ENCODE data around the gene PARP15.

PARP15 gene

GRCh38 chr3:122577409-122578031 is at the start of gene PARP15:
TSS of gene PARP15 (plus strand) at chr3:122577650. CDS start at chr3:122577668, 18 bp downstream.
- H3K4me3 ChIP-seq (replicated peaks in 1 of 2; ENCODE audit: low read depth in 2 of 2, low read length in 2 of 2), result peak within 1 kb of the TSS; percentile 43 to 48
- no peak for TF ChIP-seq CTCF (IDR thresholded peaks at IDR 0.05; ENCODE audit: low read depth, low read length)
- no peak for DNase-seq (ENCODE audit: low read depth in 2 of 2)

- TF ChIP-seq CTCF (IDR thresholded peaks at IDR 0.05; ENCODE audit: low read depth, low read length), result no peak
These were observed 47.3 kb upstream of the PARP15 start for GRCh38 chr3:122530164-122530563.

DNA sequence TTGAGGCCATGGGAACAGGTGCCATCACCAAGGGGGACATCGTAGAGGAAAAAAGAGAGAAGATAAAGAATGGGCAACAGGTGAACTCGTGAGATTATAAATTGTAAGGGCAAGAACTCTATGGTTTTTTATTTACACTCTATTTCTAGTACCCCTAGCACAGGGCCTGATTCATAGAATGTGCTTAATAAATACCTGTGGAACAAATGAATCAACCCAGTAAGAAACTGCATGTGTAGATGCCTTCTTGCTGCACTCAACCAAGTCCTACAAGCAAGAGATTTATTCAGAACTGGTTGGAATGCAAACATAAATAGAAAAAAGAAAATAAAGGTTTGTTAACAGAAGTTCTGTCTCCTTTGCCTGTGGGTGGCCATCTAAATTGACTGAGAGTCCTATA is 44.0 kb upstream of the PARP15 start:
- DNase-seq (ENCODE audit: low read depth in 2 of 2), result no peak
- H3K4me3 ChIP-seq (replicated peaks in 1 of 2; ENCODE audit: low read depth in 2 of 2, low read length in 2 of 2), result no peak overlapping the region
- no peak for TF ChIP-seq CTCF (IDR thresholded peaks at IDR 0.05; ENCODE audit: low read depth, low read length)

More at GRCh38 chr3:122530164-122530563, 47.3 kb upstream of the PARP15 start:
- H3K4me3 ChIP-seq (replicated peaks in 1 of 2; ENCODE audit: low read depth in 2 of 2, low read length in 2 of 2), result no peak overlapping the region
- no peak for DNase-seq (ENCODE audit: low read depth in 2 of 2)

DNA sequence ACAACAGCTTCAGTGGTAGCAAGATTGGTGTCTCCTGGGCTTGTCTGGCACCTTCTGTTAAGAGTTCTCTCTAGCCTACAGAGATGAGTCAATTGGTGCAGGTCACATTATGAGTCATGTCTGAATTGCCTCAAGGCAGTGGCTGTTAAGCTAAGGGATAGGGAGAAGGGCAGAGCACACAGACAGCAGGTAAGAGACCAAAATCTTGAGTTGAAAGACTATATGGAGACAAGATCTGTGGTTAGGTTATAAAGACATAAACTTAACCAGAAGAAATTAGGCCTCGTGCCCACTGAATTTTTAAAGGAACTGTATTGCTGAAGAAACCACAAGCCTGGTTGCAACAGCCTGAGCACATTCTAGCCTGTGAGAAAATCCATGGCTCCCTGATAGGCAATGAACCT is 43.5 kb upstream of the PARP15 start:
- DNase-seq (ENCODE audit: low read depth in 2 of 2), result peak; percentile 42 to 78
- TF ChIP-seq CTCF (IDR thresholded peaks at IDR 0.05; ENCODE audit: low read depth, low read length), result no peak
- no peak overlapping the region for H3K4me3 ChIP-seq (replicated peaks in 1 of 2; ENCODE audit: low read depth in 2 of 2, low read length in 2 of 2)

GRCh38 chr3:122535964-122536631 is 41.4 kb upstream of the PARP15 start:
- no peak overlapping the region for H3K4me3 ChIP-seq (replicated peaks in 1 of 2; ENCODE audit: low read depth in 2 of 2, low read length in 2 of 2)
- DNase-seq (ENCODE audit: low read depth in 2 of 2), result no peak
- no peak for TF ChIP-seq CTCF (IDR thresholded peaks at IDR 0.05; ENCODE audit: low read depth, low read length)

DNA sequence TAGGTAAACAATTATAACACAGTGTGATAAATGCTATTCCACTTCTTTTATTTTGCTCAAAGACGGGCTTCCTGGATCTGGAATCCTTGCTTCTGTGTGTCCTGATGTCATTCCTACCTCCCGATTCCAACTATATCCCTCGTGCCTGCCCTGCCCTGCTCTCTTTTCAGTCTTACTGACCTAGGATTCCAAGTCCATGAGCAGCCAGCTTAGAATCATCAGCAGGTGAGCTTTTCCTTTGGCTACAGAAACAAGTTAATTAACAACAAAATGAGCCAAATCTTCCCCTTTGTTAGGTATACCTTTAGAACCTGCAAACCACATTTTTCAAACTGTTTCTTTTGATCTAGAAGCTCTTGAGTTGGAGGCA is 40.8 kb upstream of the PARP15 start:
- no peak for DNase-seq (ENCODE audit: low read depth in 2 of 2)
- H3K4me3 ChIP-seq (replicated peaks in 1 of 2; ENCODE audit: low read depth in 2 of 2, low read length in 2 of 2), result no peak overlapping the region
- no peak for TF ChIP-seq CTCF (IDR thresholded peaks at IDR 0.05; ENCODE audit: low read depth, low read length)
